ENCODE measurements around the gene AGPAT3.

- TF ChIP-seq POLR2AphosphoS5 (IDR thresholded peaks at IDR 0.05; ENCODE audit: low read depth, low read length) (no peak), TAF1 (IDR thresholded peaks at IDR 0.05; ENCODE audit: borderline replicate concordance, low read depth, low read length) (no peak), POLR2A (IDR thresholded peaks at IDR 0.05; ENCODE audit: low read depth, low read length) (no peak)
These were observed 46.3 kb downstream of the AGPAT3 start for GRCh38 chr21:43911015-43911934.

All from GM12892 (cell line).